ENCODE results near the gene ATP11C. TPM values are rescaled to one million over a fixed set of nuclear protein-coding genes. Genes with fewer than 3 reads are reported as not detected.

The ATP11C gene
- total and polyA plus RNA-seq, 10 of the 15 experiments (the other 5 are each of a cell fraction or from before 2014, with no cell fraction given) = 16.2 to 44.0 (median 24.8) TPM

DNA sequence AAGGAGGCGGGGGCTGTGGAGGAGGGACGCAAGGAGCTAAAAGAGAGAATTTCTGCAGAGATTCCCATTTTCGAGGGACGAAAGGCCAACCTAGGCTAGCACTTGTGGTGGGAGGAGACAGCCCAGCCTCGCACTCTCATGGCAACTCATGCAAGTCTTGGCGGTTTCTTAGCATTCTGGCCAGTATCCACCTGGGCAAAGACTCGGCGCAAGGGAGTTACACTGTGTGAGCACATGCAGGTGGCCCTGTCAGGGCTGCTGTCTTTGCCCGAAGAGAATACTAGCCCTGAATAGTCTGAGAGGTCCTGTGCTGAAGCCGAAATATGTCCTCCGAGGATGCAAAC, 240.4 kb downstream of the ATP11C start (continued):
- TF ChIP-seq, protein P1, sequence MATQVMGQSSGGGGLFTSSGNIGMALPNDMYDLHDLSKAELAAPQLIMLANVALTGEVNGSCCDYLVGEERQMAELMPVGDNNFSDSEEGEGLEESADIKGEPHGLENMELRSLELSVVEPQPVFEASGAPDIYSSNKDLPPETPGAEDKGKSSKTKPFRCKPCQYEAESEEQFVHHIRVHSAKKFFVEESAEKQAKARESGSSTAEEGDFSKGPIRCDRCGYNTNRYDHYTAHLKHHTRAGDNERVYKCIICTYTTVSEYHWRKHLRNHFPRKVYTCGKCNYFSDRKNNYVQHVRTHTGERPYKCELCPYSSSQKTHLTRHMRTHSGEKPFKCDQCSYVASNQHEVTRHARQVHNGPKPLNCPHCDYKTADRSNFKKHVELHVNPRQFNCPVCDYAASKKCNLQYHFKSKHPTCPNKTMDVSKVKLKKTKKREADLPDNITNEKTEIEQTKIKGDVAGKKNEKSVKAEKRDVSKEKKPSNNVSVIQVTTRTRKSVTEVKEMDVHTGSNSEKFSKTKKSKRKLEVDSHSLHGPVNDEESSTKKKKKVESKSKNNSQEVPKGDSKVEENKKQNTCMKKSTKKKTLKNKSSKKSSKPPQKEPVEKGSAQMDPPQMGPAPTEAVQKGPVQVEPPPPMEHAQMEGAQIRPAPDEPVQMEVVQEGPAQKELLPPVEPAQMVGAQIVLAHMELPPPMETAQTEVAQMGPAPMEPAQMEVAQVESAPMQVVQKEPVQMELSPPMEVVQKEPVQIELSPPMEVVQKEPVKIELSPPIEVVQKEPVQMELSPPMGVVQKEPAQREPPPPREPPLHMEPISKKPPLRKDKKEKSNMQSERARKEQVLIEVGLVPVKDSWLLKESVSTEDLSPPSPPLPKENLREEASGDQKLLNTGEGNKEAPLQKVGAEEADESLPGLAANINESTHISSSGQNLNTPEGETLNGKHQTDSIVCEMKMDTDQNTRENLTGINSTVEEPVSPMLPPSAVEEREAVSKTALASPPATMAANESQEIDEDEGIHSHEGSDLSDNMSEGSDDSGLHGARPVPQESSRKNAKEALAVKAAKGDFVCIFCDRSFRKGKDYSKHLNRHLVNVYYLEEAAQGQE (IDR thresholded peaks at IDR 0.05; ENCODE audit: low read depth, low read length) = no peak
- TF ChIP-seq, protein P2, sequence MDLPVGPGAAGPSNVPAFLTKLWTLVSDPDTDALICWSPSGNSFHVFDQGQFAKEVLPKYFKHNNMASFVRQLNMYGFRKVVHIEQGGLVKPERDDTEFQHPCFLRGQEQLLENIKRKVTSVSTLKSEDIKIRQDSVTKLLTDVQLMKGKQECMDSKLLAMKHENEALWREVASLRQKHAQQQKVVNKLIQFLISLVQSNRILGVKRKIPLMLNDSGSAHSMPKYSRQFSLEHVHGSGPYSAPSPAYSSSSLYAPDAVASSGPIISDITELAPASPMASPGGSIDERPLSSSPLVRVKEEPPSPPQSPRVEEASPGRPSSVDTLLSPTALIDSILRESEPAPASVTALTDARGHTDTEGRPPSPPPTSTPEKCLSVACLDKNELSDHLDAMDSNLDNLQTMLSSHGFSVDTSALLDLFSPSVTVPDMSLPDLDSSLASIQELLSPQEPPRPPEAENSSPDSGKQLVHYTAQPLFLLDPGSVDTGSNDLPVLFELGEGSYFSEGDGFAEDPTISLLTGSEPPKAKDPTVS (IDR thresholded peaks at IDR 0.05; ENCODE audit: low read depth, low read length) = no peak
- TF ChIP-seq CREB1 (IDR thresholded peaks at IDR 0.05; ENCODE audit: low read depth) = no peak
- TF ChIP-seq PML (IDR thresholded peaks at IDR 0.05; ENCODE audit: low read length) = no peak

DNA sequence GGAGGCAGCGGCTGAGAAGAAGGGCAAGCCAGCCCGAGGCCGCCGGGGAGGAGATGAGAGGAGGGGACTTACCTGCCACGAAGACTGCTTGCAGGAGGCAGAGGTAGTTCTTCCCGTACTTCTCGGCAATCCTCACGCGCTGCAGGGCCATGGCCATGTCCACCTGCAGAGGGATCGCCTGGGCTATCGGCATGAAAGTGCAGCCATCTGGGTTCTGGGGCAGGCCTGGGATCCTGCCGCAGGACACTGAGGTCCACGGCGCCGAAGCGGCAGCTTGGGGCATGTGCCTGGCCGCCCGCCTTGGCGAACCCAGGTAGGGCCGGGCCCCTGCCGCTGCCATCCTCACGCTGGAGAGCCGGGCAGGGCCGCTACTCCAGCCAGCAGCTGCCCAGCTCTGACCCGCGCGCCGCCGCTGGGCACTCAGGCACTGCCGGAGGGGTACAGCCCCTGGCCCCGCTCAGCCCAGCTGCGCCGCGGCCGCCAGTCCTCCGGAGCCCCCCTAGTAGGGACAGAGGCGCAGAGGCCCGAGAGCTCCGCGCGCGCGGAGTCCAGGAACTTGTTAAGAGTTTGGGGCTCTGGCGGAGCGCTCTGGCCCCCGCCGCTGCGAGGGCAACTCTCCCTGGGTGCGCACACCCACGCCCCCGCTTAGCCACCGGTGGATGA, 240.9 kb downstream of the ATP11C start:
- H3K9ac ChIP-seq (ENCODE audit: control insufficient read depth, insufficient read depth, low read length) = no peak overlapping the region
- H3K79me2 ChIP-seq (ENCODE audit: control insufficient read depth, insufficient read depth, low read length) = no peaks in the 10 kb centered on the region
- no peaks in the 10 kb centered on the region for H3K27me3 ChIP-seq (replicated peaks in 1 of 2; ENCODE audit: control insufficient read depth in 2 of 2, insufficient read depth in 2 of 2, low read length in 1 of 2)
- FAIRE-seq = no peak
- H3K36me3 ChIP-seq (ENCODE audit: control insufficient read depth in 2 of 2, insufficient read depth in 2 of 2, low read length in 1 of 2) = no peaks in the 10 kb centered on the region
- no TSS peak for BruUV-seq (replicated peaks)
- H2AFZ ChIP-seq (ENCODE audit: control insufficient read depth, low read depth, low read length) = no peak overlapping the region
- RAD21 ChIA-PET (ENCODE audit: unreplicated experiment) = no interaction called here
- H3K4me2 ChIP-seq (ENCODE audit: control insufficient read depth, insufficient read depth) = no peak overlapping the region; the same call in 1 of the 2 replicates
- ATAC-seq = peak; percentile 70
- H3K27ac ChIP-seq (ENCODE audit: control insufficient read depth, insufficient read depth) = no peak overlapping the region
- WGBS (ENCODE audit: insufficient coverage, insufficient replicate concordance, low lambda C conversion rate, missing lambda C conversion rate) = 35% methylated on average over 51 of the region's 52 CpGs
- no peaks in the 10 kb centered on the region for H4K20me1 ChIP-seq (ENCODE audit: control insufficient read depth, insufficient read depth)
- CTCF ChIA-PET = no interaction called here
- no peak for TF ChIP-seq EP300 (IDR thresholded peaks at IDR 0.05; ENCODE audit: borderline replicate concordance in 1 of 2, control insufficient read depth in 1 of 2, low read depth in 2 of 2, low read length in 2 of 2)
- TF ChIP-seq WRNIP1 (IDR thresholded peaks at IDR 0.05; ENCODE audit: borderline replicate concordance, low read depth, low read length) = no peak
- H3K9me3 ChIP-seq (replicated peaks; ENCODE audit: control insufficient read depth, insufficient read depth, low read length) = no peaks in the 10 kb centered on the region
- H3K4me1 ChIP-seq (ENCODE audit: control insufficient read depth, insufficient read depth, low read length) = no peaks in the 10 kb centered on the region
- in situ Hi-C loops (cut with MboI) = no loop called here
- POLR2A ChIA-PET = no interaction called here
- DNase-seq (ENCODE audit: low read depth, low spot score) = no peak
- SMC1A ChIA-PET (ENCODE audit: uncharacterized antibody, unreplicated experiment) = no interaction called here
- intact Hi-C loops (cut with micrococcal nuclease; ENCODE audit: unreplicated experiment) = no loop called here
- H3K4me3 ChIP-seq = no peak overlapping the region
